H1 (cell line): Measurements from ENCODE around the gene NUDT3. TPM values are rescaled to one million over a fixed set of nuclear protein-coding genes. Genes with fewer than 3 reads are reported as not detected.

Source experiments
- ASH2L ChIP-seq: fragments of 200-600, 300-600 bp; sonication (generic); IDR thresholded peaks from one replicate; pipeline ENCODE4 v1.7.1; 2017; ENCODE audit warnings: low read length
- BCL11A ChIP-seq, 2 experiments: IDR thresholded peaks; one replicate each; pipeline ENCODE4 v1.6.1; 2011; ENCODE audit warnings: low read depth in 2 of 2, low read length in 2 of 2, mild to moderate bottlenecking in 2 of 2
- CHD7 ChIP-seq: fragments of 300-600 bp; sonication (generic); IDR thresholded peaks from 2 replicates; pipeline ENCODE4 v1.7.1; 2012; ENCODE audit warnings: low read length, moderate library complexity, mild to moderate bottlenecking, inconsistent platforms; ENCODE audit not compliant: insufficient replicate concordance
- EP300 ChIP-seq, 2 experiments: IDR thresholded peaks; 1 replicate in 1 of 2; 2 replicates in 1 of 2; pipeline ENCODE4 v1.6.1; 2011 to 2012; ENCODE audit warnings: low read depth in 2 of 2, low read length in 2 of 2, mild to moderate bottlenecking in 2 of 2, borderline replicate concordance in 1 of 2, inconsistent platforms in 1 of 2, moderate library complexity in 1 of 2
- EZH2 ChIP-seq: fragments of 200-600 bp; sonication (generic); IDR thresholded peaks from 2 replicates; pipeline ENCODE4 v1.7.1; 2012; ENCODE audit warnings: low read depth, mild to moderate bottlenecking, moderate library complexity, low read length, inconsistent platforms; ENCODE audit not compliant: severe bottlenecking
- GABPA ChIP-seq: IDR thresholded peaks from 2 replicates; pipeline ENCODE4 v1.6.1; 2011; ENCODE audit warnings: mild to moderate bottlenecking, low read length, moderate library complexity, borderline replicate concordance; ENCODE audit not compliant: insufficient read depth
- MAFK ChIP-seq: IDR thresholded peaks from 2 replicates; pipeline ENCODE4 v1.6.1; 2012; ENCODE audit warnings: low read depth, mild to moderate bottlenecking, improper control_type of control experiment, low read length
- SIN3A ChIP-seq, 2 experiments: IDR thresholded peaks in 1 of 2; conservative IDR thresholded peaks in 1 of 2; 2 replicates each; pipeline ENCODE4 v1.6.1; 2011 to 2012; ENCODE audit warnings: low read length in 2 of 2, improper control_type of control experiment in 1 of 2, low read depth in 1 of 2, mild to moderate bottlenecking in 1 of 2
- SIX5 ChIP-seq: IDR thresholded peaks from 2 replicates; pipeline ENCODE4 v1.6.1; 2011; ENCODE audit warnings: mild to moderate bottlenecking, low read depth, low read length
- polyA plus RNA-seq, 7 experiments: library from polyadenylated mRNA; depleted of rRNA in 3 of 7; stranded (reverse) in 5 of 7; unstranded in 2 of 7; fragments of >200 nt in 5 of 7; fragments of 200-250 nt in 2 of 7; gene quantifications; 1 replicate in 5 of 7; 2 replicates in 1 of 7; 4 replicates in 1 of 7; pipeline versions ENCODE4 v1.2.1 to v1.2.3, GENCODE V29; 2011 to 2013; ENCODE audit warnings: missing spikeins in 2 of 7, mixed read lengths in 2 of 7
- total RNA-seq: library from RNA; stranded (reverse); fragmentation: NEBNext Ultra II Directional; extraction: Animal tissue kit (Norgen Biotek cat#: 25700); gene quantifications from 2 replicates; pipeline ENCODE4 v1.2.1, GENCODE V29; 2021

NUDT3 gene
- total and polyA plus RNA-seq, 2 of the 8 experiments (the other 6 are each of a cell fraction or from before 2014, with no cell fraction given) = 14.1 to 36.9 TPM

GRCh38 chr6:34384321-34385153 is 7.9 kb downstream of the NUDT3 start (continued):
- no peak for TF ChIP-seq CHD7
- no peak for TF ChIP-seq EZH2
- no peak for TF ChIP-seq SIX5
- TF ChIP-seq ASH2L = no peak
- no peak for TF ChIP-seq GABPA
- TF ChIP-seq BCL11A (IDR thresholded peaks at IDR 0.05; ENCODE audit: low read depth in 2 of 2, low read length in 2 of 2) = no peak
- TF ChIP-seq EP300 (IDR thresholded peaks at IDR 0.05; ENCODE audit: borderline replicate concordance in 1 of 2, low read depth in 2 of 2, low read length in 2 of 2) = no peak
- no peak for TF ChIP-seq MAFK
- no peak for TF ChIP-seq SIN3A (conservative IDR thresholded peaks at IDR 0.05 in 1 of 2, IDR thresholded peaks at IDR 0.05 in 1 of 2; ENCODE audit: low read depth in 1 of 2, low read length in 2 of 2)
